GM19397 (cell line): ENCODE measurements around the gene TGFB1.

Source experiments
- ATAC-seq: cut with Tn5 transposase; IDR thresholded peaks from one replicate; pipeline ENCODE4 v1.9.1; 2021; ENCODE audit warnings: mild to moderate bottlenecking, moderate library complexity; ENCODE audit not compliant: unreplicated experiment

TGFB1 gene

GRCh38 chr19:41323023-41323422 lies 30.7 kb downstream of the TGFB1 start:
- no peak for ATAC-seq

- no peak for ATAC-seq
These were observed 31.3 kb downstream of the TGFB1 start for GRCh38 chr19:41322451-41322850.

DNA sequence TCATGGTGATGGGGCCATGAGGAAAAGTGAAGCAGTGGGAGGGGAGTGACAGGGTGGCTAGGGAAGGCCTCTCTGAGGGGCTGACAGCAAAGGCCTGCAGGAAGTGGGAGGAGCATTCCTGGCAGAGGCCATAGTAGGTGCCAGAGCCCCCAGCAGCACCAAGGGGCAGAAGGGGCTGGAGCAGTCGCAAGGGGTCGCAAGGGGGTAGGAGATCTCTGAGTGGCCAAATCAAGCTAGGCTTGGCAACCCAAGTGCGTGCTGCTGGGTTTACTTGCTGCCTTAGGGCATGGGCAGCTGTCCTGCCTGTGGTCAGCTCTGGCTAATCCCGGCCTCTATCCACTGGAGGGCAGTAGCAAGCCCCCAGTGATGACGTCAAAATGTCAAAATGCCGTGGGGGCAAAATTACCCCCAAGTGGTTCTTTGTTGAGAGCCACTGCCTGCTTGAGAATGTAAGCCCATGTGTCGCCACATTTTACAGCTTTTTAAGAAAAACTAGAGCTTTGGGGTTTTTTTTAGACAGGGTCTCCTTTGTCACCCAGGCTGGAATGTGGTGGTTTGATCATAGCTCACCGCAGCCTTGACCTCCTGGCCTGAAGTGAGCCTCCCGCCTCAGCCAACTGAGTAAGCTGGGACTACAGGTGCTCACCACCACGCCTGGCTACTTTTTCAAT lies 32.0 kb downstream of the TGFB1 start:
- no peak for ATAC-seq

GRCh38 chr19:41321204-41321599 lies 32.5 kb downstream of the TGFB1 start:
- ATAC-seq: no peak

DNA sequence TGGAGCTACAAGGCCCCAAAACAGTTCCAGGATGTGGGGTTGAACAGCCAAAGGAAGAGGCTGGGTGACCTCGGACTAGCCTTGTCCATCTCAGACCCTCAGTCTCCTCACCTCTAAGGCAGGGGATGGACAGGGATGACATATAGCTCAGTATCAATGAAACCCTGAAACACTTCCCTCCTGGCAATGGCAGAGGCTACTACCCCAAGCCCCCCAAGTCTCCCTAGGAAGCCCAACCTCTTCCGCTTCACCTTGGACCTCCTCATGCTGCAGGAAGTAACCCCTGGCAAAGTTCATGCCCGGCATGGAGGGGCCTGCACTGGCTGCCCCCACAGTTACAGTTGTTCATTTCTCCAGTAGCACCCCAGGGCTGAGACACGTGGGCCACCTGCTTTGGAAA lies 33.2 kb downstream of the TGFB1 start:
- ATAC-seq: no peak

GRCh38 chr19:41320185-41320518 lies 33.6 kb downstream of the TGFB1 start:
- no peak for ATAC-seq

- no peak for ATAC-seq
These were observed 34.1 kb downstream of the TGFB1 start for GRCh38 chr19:41319500-41320184.

- ATAC-seq: no peak
These were observed 34.8 kb downstream of the TGFB1 start for GRCh38 chr19:41318696-41319499.

DNA sequence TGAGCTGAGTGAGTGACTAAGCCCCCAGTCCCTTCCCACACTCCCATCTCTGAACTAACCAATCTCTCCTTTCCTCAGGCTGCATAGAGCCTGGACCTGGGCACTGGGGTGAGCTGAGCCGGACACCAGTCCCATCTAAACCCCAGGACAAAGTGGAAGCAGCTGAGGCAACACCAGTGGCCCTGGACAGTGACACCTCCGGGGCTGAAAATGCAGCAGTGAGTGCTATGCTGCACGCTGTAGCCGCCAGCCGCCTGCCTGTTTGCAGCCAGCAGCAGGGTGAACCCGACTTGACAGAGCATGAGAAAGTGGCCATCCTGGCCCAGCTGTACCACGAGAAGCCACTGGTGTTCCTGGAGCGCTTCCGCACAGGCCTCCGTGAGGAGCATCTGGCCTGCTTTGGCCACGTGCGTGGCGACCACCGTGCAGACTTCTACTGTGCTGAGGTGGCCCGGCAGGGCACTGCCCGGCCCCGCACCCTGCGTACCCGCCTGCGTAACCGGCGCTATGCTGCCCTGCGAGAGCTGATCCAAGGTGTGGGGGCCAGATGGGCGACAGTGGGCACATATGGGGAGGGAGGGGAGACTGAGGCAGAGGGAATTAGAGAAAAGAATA lies 37.3 kb downstream of the TGFB1 start:
- no peak for ATAC-seq

DNA sequence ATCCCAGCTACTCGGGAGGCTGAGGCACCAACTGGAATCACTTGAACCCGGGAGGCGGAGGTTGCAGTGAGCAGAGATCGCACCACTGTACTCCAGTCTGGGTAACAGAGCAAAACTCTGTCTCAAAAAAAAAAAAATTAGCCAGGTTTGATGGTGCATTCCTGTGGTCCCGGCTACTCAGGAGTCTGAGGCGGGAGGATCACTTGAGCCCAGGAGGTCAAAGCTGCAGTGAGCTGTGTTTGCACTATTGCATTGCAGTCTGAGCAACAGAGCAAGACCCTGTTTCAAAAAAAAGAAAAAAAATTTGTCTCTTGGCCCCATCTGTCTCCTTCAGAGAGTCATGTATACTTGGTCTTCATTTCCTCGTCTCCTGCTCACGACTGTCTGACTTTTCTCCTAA lies 42.1 kb downstream of the TGFB1 start:
- no peak for ATAC-seq

GRCh38 chr19:41311072-41311471 lies 42.6 kb downstream of the TGFB1 start:
- no peak for ATAC-seq

DNA sequence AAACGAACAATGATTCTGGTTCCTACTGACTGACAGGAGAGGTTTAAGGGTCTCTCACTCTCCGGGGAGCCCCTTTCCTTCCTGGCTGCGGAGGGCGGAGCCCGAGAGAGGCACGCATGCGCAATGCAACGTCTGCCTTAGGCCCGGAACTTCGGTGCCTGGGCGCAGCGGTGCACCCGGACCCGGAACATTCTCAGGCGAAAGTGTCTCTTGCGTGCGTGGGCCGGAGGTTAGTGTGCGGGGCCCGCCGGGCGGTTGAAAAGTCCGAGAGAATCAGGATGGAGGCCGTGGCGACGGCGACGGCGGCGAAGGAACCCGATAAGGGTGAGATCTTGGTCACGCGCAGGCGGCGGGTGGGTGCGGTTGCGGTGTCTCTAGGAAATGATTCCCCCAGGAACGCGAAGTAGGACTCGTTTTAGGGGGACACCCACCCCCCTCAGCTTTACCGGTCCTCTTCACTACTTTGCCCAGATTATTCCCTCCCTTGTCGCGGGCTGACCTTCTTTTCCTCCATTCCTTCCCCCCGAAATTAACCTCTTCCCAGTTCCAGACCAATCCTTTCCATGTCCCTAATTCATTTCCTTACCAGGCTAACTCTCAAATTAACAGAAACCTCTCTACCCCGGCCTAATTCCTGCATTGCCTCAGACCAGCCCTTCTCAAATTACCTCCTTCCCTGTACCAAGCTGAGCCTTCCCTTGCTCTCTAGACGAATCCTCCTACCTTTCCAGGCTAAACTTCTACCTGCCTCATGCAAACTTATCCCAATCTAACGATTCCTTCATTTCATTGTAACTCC lies 43.5 kb downstream of the TGFB1 start, which contains the start of gene CCDC97:
Gene CCDC97 (plus strand): TSS at position 140 of the 799 bp plus-strand sequence. CDS start 139 bp downstream, at position 279.
- peak; percentile 74 for ATAC-seq

- ATAC-seq: no peak
These were observed 44.3 kb downstream of the TGFB1 start for GRCh38 chr19:41309180-41310032.

- no peak for ATAC-seq
These were observed 45.1 kb downstream of the TGFB1 start for GRCh38 chr19:41308450-41309179.

- ATAC-seq: no peak
These were observed 45.7 kb downstream of the TGFB1 start for GRCh38 chr19:41307954-41308449.

- no peak for ATAC-seq
These were observed 46.4 kb downstream of the TGFB1 start for GRCh38 chr19:41307090-41307875.

GRCh38 chr19:41305927-41306793 lies 47.6 kb downstream of the TGFB1 start:
- no peak for ATAC-seq
